Cerebellar nuclear complex (tissue), 1 donor: ENCODE data around the gene FLT3.

Source experiments
- DNase-seq, 2 experiments: peaks; one replicate each; lab custom pipeline; 2025; lab: John Stamatoyannopoulos, UW

Gene FLT3

DNA sequence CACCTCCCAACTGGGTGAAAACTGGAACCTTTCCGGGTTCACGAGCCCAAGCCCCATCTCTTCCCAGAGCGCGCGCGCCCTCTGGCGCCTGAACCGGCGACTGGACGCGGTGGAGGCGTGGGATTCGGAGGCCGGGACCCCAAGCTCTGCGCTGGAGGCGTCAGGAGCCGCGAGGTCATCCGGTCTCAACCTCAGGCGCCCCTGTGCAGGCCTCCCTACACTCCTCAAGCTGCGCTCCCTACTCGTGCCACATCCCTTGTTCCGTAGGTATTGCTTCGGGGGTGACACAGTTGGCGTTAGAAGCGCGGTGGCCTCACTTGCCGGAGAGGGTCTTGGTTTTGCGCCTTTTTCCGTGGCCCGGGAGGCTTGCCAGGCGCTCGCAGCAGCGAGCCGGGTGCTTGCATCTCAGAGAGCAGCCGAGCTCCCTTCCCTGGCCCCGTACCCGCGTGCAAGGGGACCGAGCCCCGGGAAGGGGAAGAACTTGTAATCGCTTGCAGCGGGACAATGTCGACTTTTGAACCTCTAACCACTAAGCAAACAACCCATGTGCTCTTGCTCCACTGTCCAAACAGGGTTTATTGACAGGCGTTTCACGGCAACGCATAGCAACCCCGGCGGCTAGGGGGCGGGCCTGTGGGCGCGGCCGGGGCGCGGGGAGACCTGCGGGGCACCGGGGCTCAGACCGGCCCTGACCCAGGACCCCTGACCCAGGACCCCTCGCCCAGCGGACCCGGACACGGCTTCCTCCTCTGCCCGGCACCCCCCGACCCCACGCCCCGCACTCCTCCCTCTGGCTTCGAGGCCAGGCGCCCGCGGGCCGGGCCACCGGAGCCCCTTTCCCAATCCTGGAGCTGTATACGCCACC, 139.8 kb downstream of the FLT3 start:
- DNase-seq = no peak

DNA sequence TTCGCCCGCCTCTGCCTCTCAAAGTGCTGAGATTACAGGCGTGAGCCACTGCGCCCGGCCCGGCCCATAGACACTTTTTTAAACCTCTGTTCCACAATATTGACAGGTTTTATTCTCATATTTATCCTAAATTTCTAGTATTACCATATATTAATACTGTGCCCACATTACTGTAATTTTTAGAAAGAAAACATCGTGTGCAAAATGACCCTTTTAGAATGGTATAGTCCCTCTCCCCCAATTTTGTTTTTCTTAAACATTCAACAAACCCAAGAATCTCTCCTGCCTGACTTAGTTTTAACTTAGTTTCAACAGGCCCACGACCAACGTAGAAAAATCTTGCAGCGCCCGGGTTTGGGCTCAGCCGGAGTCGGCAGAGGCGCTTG, 140.4 kb downstream of the FLT3 start:
- no peak for DNase-seq

DNA sequence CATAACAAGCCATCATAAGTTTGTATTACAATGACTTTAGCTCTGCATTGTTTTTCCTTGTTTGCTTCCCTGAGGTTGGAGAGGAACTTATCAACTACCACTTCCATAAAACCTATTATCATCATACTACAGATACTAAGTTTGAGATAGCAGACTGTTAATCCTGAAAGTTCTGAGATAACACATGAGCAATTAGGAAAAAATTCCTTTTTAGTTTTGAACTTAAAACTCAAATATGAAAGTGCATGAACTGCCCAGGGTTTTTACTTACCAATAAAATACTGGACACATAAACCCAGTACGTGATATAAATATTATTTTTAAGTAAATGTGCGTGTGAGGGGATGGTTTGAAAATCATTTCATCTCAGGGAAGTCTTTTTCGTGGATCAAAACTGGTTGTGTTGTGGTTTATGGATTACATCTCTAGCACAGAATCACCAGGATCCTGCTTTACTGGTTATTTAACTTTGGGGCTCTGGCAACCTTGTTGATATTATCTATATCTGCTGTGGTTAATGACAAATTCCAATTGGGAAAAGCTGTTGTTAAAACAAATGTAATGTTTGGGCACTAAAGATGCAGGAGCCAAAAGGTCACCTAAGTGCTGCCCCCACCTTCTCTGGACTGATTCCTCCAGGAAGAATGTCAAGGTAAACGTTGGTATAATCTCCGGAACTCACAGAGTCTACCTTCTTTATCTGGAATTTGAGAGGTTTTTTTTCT, 143.6 kb downstream of the FLT3 start:
- DNase-seq = no peak

DNA sequence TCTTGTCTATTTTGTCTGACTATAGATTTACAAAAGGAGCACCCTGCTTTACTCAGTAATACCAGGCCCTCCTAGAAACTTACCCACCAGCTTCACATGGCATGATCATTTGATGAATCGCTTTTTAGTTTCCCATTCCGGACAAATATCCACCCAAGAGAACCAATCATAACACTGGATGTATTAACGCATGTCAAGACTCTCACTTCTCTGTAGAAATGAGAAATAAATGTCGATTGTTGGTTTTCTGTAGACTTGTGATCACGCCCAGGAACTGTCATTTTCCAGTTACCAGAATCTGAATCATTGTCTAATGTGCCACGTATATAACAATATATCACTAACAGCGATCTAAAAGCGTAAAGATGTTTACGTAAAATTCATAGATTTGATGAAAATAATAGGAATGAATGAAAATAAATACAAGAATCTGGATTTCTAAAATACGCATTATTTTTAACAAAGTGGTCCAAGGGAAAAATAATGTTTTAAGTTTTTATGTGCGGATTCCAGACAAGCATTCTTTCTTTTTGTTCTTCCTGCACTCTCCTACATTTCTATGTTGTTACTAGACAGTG, 145.3 kb downstream of the FLT3 start:
- no peak for DNase-seq

DNA sequence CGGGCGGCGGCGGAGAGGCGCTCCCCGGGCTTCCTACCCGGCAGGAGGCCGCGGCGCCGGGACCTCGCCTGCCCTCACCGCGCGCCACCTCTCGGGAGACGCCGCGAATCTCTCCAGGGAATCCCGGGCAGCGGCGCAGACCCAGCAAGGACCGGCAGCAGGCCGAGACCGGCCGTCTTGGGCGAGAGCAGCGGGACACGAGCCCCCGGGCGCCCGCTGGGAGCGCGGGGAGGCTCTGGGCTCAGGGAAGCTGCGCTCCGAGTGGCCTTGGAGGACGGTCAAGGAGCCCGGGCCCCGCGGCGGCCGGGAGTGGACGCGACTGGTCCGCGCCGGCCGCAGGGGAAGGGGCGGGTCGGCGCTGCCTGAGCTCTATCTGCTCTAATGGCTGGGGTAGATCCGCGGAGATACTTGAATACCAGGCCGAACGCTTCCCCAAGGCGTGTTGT, 145.9 kb downstream of the FLT3 start:
- DNase-seq = no peak

DNA sequence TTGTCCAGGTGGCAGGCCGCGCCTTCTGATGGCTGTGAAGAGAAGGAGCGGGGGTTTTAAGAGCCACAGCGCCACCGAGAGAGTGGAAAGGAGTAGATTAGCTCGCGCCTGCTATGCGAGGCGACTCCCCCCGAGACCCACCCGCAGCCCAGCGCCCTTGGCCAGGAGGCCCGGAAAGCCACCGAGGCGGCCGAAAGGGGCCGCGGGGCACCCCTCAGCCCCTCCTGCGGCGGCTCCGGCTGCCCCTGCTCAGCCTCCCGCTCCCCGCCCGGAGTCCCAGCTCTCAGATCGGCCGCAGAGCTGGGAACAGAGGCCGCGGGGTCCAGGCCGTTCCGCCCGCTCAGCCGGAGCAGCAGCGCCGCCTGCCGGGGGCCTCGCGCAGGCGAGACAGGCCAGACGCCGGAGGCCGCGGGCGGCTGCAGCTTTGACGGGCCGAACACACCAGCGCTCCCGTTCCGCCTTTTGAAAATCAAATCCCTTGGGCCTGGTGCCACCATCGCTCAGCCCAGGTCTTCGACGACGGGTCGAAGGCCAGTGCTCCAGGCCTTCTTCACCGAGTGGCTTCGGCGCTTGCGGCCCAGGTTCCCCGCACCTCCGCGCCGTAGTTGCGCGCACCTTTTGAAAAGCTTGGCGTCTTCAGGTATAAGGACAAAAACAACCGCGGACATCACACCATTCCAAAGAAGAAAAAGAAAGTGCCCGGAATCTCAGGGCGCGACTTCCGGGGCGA, 146.5 kb downstream of the FLT3 start:
- no peak for DNase-seq
